Measurements from ENCODE around the gene SPTBN5.

SPTBN5 gene

GRCh38 chr15:41823502-41823901 is 70.4 kb downstream of the SPTBN5 start:
- POLR2A ChIA-PET: no interaction called here
- no peak for TF ChIP-seq CTCF (IDR thresholded peaks at IDR 0.05; ENCODE audit: control extremely low read depth, extremely low read depth, low read depth, missing control alignments)
- CTCF ChIA-PET: interaction anchor here (1.0 to 5.4 kb wide), 4 partner anchors 12 to 81 kb away, joined by 3 to 61 read pairs (median 14); partner anchors contain the start of gene MAPKBP1
- no peak for DNase-seq (ENCODE audit: extremely low spot score)

- DNase-seq (ENCODE audit: extremely low spot score): no peak
- ChIA-PET POLR2A (no interaction called here), CTCF (interaction anchor here (1.0 to 5.4 kb wide), 4 partner anchors 12 to 82 kb away, joined by 3 to 61 read pairs (median 14); partner anchors contain the start of gene MAPKBP1)
- TF ChIP-seq CTCF (IDR thresholded peaks at IDR 0.05; ENCODE audit: control extremely low read depth, extremely low read depth, low read depth, missing control alignments): no peak
Observed at GRCh38 chr15:41822957-41823356, 70.9 kb downstream of the SPTBN5 start.

- DNase-seq (ENCODE audit: extremely low spot score): no peak
- TF ChIP-seq CTCF (IDR thresholded peaks at IDR 0.05; ENCODE audit: control extremely low read depth, extremely low read depth, low read depth, missing control alignments): no peak
- CTCF ChIA-PET: interaction anchor here (1.0 to 5.4 kb wide), 3 partner anchors 11 to 82 kb away, joined by 3 to 61 read pairs (median 25); partner anchors contain the start of gene MAPKBP1
- POLR2A ChIA-PET: no interaction called here
Observed at GRCh38 chr15:41822471-41822870, 71.4 kb downstream of the SPTBN5 start.

GRCh38 chr15:41821831-41822230 is 72.0 kb downstream of the SPTBN5 start:
- CTCF ChIA-PET: interaction anchor here (5.3 to 5.4 kb wide), 2 partner anchors 11 to 49 kb away, joined by 25 to 61 read pairs; partner anchors contain the start of gene MAPKBP1

GRCh38 chr15:41820791-41821423 is 72.9 kb downstream of the SPTBN5 start:
- POLR2A ChIA-PET: no interaction called here
- no peak for TF ChIP-seq CTCF (IDR thresholded peaks at IDR 0.05; ENCODE audit: control extremely low read depth, extremely low read depth, low read depth, missing control alignments)
- CTCF ChIA-PET: interaction anchor here (0.8 to 5.4 kb wide), 4 partner anchors 10 to 48 kb away, joined by 3 to 61 read pairs (median 14); partner anchors contain the start of gene MAPKBP1
- no peak for DNase-seq (ENCODE audit: extremely low spot score)

More at GRCh38 chr15:41821831-41822230, 72.0 kb downstream of the SPTBN5 start:
- POLR2A ChIA-PET: no interaction called here
- DNase-seq (ENCODE audit: extremely low spot score): no peak
- no peak for TF ChIP-seq CTCF (IDR thresholded peaks at IDR 0.05; ENCODE audit: control extremely low read depth, extremely low read depth, low read depth, missing control alignments)

- CTCF ChIA-PET: interaction anchor here (1.3 to 5.4 kb wide), 2 partner anchors 8 to 42 kb away, joined by 4 to 61 read pairs; no protein-coding TSS in a partner anchor
Observed at GRCh38 chr15:41819455-41820050, 74.3 kb downstream of the SPTBN5 start.

More at GRCh38 chr15:41819455-41820050, 74.3 kb downstream of the SPTBN5 start:
- DNase-seq (ENCODE audit: extremely low spot score): no peak
- TF ChIP-seq CTCF (IDR thresholded peaks at IDR 0.05; ENCODE audit: control extremely low read depth, extremely low read depth, low read depth, missing control alignments): no peak
- POLR2A ChIA-PET: no interaction called here

Measured in GM10248 (cell line).